PC-9 (cell line): ENCODE results near the gene MYEF2.

Experiments
- EZH2 ChIP-seq: fragments of 200-600 bp; sonication (generic); IDR thresholded peaks from 2 replicates; pipeline ENCODE4 v1.8.0; 2017; ENCODE audit warnings: antibody characterized with exemption, low read depth
- TF ChIP-seq, protein P1 (sequence below): fragments of 200-600 bp; sonication (generic); conservative IDR thresholded peaks from 2 replicates; pipeline ENCODE4 v1.6.1; 2017; ENCODE audit warnings: mixed run types, antibody characterized with exemption, mild to moderate bottlenecking, moderate library complexity

DNA sequence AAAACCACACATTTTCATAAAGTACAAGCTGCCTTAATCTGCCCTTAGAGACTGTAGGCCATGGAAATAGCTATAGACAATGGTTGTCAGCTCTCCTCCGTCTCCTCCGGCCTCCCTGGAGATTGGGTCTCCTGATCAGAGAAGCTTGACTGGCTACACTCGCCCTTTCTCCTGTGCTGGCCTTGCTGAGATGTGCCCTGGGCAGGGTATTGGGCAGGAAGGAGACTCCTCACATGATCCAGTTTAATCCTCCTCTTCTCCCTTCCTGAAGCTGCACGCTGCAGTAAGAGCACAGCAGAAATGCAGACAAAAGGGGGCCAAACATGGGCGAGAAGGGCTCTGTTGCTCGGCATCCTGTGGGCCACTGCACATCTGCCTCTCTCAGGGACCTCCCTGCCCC lies 57.4 kb downstream of the MYEF2 start, which contains the start of gene SLC24A5:
- TF ChIP-seq, protein P1, sequence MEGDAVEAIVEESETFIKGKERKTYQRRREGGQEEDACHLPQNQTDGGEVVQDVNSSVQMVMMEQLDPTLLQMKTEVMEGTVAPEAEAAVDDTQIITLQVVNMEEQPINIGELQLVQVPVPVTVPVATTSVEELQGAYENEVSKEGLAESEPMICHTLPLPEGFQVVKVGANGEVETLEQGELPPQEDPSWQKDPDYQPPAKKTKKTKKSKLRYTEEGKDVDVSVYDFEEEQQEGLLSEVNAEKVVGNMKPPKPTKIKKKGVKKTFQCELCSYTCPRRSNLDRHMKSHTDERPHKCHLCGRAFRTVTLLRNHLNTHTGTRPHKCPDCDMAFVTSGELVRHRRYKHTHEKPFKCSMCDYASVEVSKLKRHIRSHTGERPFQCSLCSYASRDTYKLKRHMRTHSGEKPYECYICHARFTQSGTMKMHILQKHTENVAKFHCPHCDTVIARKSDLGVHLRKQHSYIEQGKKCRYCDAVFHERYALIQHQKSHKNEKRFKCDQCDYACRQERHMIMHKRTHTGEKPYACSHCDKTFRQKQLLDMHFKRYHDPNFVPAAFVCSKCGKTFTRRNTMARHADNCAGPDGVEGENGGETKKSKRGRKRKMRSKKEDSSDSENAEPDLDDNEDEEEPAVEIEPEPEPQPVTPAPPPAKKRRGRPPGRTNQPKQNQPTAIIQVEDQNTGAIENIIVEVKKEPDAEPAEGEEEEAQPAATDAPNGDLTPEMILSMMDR = no peak
- TF ChIP-seq EZH2 = no peak
